Ascending aorta (tissue), 2 donors: Measurements from ENCODE around the gene MAP3K14. TPM values are rescaled to one million over a fixed set of nuclear protein-coding genes. Genes with fewer than 3 reads are reported as not detected.
"Not testable (repeated sequence)": the region's sequence is repeated elsewhere in the genome, so short reads cannot be mapped to it uniquely, and the experiment has no call there.

Source experiments
- DNase-seq, 2 donors: peaks; one replicate each; pipeline ENCODE4 v3.0.0-alpha.2; 2019; ENCODE audit warnings: low spot score in 2 of 2
- H3K27ac ChIP-seq, 2 donors: fragments of 200-600 bp; sonication (generic); one replicate each; pipeline ENCODE4 v1.5.1; 2016 to 2017; ENCODE audit warnings: mild to moderate bottlenecking in 1 of 2
- H3K27me3 ChIP-seq: fragments of 200-600 bp; sonication (generic); one replicate; pipeline ENCODE4 v1.5.1; 2017
- H3K36me3 ChIP-seq, 2 donors: fragments of 200-600 bp; sonication (generic); one replicate each; pipeline ENCODE4 v1.5.1; 2016
- H3K4me1 ChIP-seq, 2 donors: fragments of 200-600 bp; sonication (generic); one replicate each; pipeline ENCODE4 v1.5.1; 2016 to 2017; ENCODE audit warnings: mild to moderate bottlenecking in 1 of 2
- H3K4me3 ChIP-seq, 2 donors: fragments of 200-600 bp; sonication (generic); one replicate each; pipeline ENCODE4 v1.5.1; 2016 to 2017; ENCODE audit warnings: mild to moderate bottlenecking in 1 of 2
- H3K9me3 ChIP-seq, 2 donors: fragments of 200-600 bp; sonication (generic); one replicate each; pipeline ENCODE4 v1.5.1; 2016
- intact Hi-C: fragments of 100-400 bp; cut with DNase I; formaldehyde crosslinking; loops from one replicate; pipeline ENCODE4 v1.15.1; 2023
- total RNA-seq: library from RNA; depleted of rRNA; stranded (reverse); fragments of >200 nt; gene quantifications from one replicate; pipeline ENCODE4 v1.1.0, GENCODE V29; 2016
- TF ChIP-seq, protein P1 (sequence below), 3 experiments: fragments of 200-600 bp in 2 of 3; fragments of 450-650 bp in 1 of 3; sonication (generic) in 2 of 3; IDR thresholded peaks; one replicate each; pipeline ENCODE4 v1.5.1; 2016 to 2019; ENCODE audit warnings: antibody characterized with exemption in 3 of 3, mild to moderate bottlenecking in 1 of 3, moderate library complexity in 1 of 3

Gene MAP3K14
- total RNA-seq, 1 donor from 2014 or later, result 7.7 TPM

DNA sequence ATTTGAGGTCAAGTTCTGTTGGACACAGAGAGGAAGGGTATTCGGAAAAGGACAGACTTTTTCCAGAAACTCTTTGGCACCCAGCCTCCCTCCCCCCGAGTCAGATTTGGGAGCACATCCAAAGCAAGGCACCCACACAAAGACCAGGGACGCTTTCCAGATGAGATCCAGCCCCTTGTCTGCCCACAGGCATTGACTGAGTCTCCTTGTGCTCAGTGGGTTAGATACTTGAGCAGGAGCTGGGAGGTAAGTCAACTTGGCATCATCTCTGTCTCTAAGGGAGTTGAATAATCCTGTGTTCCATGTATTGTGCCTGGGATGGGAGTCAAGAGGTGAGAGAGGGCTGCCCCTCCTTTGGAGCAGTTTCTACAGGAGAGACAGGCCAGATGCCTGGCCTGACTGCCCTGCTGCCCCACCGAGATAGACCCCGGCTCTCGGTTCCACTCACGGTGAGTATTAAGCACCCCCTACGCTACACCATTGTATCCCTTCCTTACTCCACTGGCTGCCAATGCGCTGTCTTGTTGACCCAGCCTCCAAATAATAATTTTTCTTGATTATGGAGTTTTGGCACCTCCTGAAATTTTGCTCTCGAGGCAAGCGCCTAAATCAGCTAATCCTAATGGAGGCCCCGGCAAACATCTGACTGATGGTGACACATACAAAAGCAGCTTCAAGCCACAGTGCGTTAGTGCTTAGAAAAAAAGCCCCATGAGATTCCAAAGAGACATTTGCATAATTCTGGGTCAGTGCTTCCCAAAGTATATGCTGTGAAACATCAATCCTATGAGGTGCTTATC, 29.6 kb upstream of the MAP3K14 start:
- H3K27me3 ChIP-seq, result no peaks in the 10 kb centered on the region
- TF ChIP-seq, protein P1, sequence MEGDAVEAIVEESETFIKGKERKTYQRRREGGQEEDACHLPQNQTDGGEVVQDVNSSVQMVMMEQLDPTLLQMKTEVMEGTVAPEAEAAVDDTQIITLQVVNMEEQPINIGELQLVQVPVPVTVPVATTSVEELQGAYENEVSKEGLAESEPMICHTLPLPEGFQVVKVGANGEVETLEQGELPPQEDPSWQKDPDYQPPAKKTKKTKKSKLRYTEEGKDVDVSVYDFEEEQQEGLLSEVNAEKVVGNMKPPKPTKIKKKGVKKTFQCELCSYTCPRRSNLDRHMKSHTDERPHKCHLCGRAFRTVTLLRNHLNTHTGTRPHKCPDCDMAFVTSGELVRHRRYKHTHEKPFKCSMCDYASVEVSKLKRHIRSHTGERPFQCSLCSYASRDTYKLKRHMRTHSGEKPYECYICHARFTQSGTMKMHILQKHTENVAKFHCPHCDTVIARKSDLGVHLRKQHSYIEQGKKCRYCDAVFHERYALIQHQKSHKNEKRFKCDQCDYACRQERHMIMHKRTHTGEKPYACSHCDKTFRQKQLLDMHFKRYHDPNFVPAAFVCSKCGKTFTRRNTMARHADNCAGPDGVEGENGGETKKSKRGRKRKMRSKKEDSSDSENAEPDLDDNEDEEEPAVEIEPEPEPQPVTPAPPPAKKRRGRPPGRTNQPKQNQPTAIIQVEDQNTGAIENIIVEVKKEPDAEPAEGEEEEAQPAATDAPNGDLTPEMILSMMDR (IDR thresholded peaks at IDR 0.05), result no peak
- H3K9me3 ChIP-seq, result no peaks in the 10 kb centered on the region
- H3K4me3 ChIP-seq, result no peak overlapping the region
- no peaks in the 10 kb centered on the region for H3K4me1 ChIP-seq
- peak in 1 of 2 donors; percentile 62 for DNase-seq
- no peaks in the 10 kb centered on the region for H3K36me3 ChIP-seq
- peak overlapping the region in 1 of 2 donors; percentile 53 for H3K27ac ChIP-seq
- intact Hi-C loops, result no loop called here

DNA sequence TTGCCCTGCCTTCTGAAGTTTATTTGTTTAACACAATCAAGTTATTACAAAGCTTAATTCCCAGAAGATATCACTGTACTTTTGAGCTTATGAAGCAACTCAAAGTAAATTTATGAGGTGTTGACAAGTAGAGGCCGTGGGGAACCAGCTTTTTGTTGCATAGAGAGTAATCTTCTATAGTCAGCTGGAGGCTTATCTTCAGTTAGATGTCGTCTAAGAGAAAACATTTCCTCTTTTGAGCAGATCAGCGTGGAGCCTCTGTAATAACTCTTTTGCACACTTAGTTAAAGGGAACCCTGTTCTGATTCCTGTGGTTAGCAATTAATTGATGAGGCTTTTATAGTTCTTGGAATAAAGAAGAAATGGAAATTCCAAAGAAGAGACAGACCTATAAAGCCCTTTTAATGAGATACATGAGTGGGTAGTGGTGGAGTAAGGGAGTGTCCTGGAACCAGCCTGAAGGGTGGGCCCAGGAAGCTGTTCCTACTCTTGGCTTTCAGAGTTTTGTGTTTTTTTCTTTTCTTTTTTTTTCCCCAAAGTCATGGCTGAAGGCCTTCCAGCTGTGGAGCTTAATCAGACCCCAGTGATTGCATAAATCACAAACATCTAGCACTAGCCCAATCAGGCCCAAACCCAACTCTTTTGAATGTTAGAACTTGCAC, 28.9 kb upstream of the MAP3K14 start:
- Histone ChIP-seq H3K27me3 (no peaks in the 10 kb centered on the region), H3K9me3 (no peaks in the 10 kb centered on the region), H3K36me3 (no peaks in the 10 kb centered on the region), H3K27ac (peak overlapping the region; percentile 18 to 53), H3K4me1 (no peaks in the 10 kb centered on the region), H3K4me3 (no peak overlapping the region)
- peak in 1 of 2 donors; percentile 55 for DNase-seq
- intact Hi-C loops, result no loop called here
- TF ChIP-seq, protein P1 (IDR thresholded peaks at IDR 0.05), result no peak

DNA sequence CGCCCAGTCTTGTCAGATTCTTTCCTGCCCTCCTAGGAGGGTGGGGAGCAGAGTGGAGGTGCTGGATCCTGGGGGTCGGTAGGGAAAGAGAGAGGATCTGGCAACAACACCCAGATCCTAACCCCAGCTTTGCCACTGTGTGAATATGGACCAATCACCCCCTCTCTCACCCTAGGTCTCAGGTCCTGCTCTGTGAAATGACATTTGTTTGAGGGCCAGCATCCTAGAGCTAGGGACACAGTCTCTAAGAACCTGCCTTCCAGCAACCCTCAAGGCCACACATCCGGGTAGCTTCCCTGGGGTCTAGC, 28.4 kb upstream of the MAP3K14 start:
- peak overlapping the region; percentile 3 to 18 for H3K27ac ChIP-seq

DNA sequence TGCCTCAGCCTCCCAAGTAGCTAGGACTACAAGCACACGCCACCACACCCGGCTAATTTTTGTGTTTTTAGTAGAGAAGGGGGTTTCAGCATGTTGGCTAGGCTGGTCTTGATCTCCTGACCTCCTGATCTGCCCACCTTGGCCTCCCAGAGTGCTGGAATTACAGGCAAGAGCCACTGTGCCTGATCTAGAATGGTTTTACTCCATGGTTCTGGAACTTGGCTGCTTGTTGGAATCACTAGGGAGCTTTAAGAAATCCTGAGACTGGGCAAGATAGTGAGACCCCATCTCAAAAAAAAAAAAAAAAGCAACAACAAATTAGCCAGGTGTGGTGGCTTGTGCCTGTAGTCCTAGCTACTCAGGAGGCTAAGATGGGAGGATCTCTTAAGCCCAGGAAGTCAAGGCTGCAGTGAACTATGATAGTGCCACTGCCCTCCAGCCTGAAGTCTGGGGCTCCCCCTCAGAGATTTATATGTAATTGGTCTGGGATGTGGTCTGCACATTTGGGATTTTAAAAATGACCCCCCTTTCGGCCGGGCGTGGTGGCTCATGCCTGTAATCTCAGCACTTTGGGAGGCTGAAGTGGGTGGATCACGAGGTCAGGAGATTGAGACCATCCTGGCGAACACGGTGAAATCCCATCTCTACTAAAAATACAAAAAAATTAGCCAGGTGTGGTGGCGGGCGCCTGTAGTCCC, 27.3 kb upstream of the MAP3K14 start:
- H3K27ac ChIP-seq, intact Hi-C loops, H3K36me3 ChIP-seq, H3K27me3 ChIP-seq, H3K9me3 ChIP-seq, H3K4me1 ChIP-seq, H3K4me3 ChIP-seq: not testable (repeated sequence)
- peak in 1 of 2 donors; percentile 24 for DNase-seq

More for the DNA sequence above, 28.4 kb upstream of the MAP3K14 start:
- Histone ChIP-seq H3K4me3 (no peak overlapping the region), H3K9me3 (no peaks in the 10 kb centered on the region), H3K4me1 (no peaks in the 10 kb centered on the region), H3K36me3 (no peaks in the 10 kb centered on the region), H3K27me3 (no peaks in the 10 kb centered on the region)
- TF ChIP-seq, protein P1 (IDR thresholded peaks at IDR 0.05), result no peak
- intact Hi-C loops, result no loop called here
- peak in 1 of 2 donors; percentile 62 for DNase-seq

DNA sequence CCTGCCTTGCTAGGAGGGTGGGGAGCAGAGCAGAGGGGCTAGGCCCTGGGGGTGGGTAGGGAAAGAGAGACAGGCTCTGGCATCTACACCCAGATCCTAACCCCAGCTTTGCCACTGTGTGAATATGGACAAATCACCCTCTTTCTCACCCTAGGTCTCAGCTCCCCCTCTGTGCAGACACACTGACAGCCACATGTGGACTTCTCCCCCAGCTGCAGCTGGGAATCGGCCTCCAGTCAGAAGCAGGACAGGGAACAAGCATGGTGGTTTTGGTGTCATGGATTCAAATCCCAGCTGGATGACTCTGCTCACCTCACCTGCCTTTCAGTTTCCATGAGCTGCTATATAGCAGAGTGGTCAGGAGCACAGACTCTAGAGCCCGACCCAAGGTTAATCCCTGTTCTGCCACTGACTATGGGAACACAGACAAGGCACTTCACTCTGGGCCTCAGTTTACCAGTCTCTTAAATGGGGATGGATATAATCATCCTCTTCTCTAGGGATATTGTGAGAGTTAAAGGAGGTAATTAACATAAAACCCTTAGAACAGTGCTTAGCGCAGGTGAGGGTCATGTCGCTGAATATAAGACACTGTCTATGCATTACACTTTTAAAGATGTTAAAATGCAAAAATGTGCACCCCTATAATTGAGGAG, 26.2 kb upstream of the MAP3K14 start:
- DNase-seq, result peak in 1 of 2 donors; percentile 31
- Histone ChIP-seq H3K9me3 (no peaks in the 10 kb centered on the region), H3K27me3 (no peaks in the 10 kb centered on the region), H3K4me3 (no peak overlapping the region), H3K4me1 (peaks cover 2 to 6% of the 10 kb centered on the region in 2 donors), H3K36me3 (no peaks in the 10 kb centered on the region), H3K27ac (no peak overlapping the region)
- intact Hi-C loops, result no loop called here
- TF ChIP-seq, protein P1 (IDR thresholded peaks at IDR 0.05), result no peak
